ENCODE data around the gene PIK3R3. TPM values are rescaled to one million over a fixed set of nuclear protein-coding genes. Genes with fewer than 3 reads are reported as not detected.

Gene PIK3R3
- total RNA-seq, 1 donor from 2014 or later, result 3.3 TPM

GRCh38 chr1:45995298-45995697, 137.1 kb downstream of the PIK3R3 start:
- DNase-seq (ENCODE audit: low read depth), result no peak
- TF ChIP-seq CTCF (conservative IDR thresholded peaks at IDR 0.05; ENCODE audit: low read depth, low read length), result no peak
- no peak overlapping the region for H3K4me3 ChIP-seq (ENCODE audit: low read depth, low read length)

DNA sequence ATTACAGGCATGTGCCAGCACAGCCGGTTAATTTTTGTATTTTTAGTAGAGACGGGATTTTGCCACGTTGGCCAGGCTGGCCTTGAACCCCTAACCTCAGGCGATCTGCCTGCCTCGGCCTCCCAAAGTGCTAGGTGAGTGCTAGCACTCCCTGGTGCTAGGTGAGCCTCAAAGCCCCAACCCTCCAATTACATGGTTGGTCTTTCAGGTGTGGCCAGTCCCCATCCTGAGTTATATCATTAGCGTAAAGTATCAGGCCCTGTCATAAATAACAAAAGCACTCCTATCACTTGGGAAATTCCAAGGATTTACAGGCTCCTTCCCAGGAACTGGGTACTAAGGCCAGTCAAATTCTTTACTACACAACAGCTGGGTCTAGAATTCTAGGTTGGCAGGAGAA, 138.0 kb downstream of the PIK3R3 start:
- no peak for DNase-seq (ENCODE audit: low read depth)
- TF ChIP-seq CTCF (conservative IDR thresholded peaks at IDR 0.05; ENCODE audit: low read depth, low read length), result no peak
- H3K4me3 ChIP-seq (ENCODE audit: low read depth, low read length), result no peak overlapping the region

Other genes starting within 250 kb of the PIK3R3 start
- gene TSPAN1, start 42.5 kb upstream of the PIK3R3 start, total RNA-seq, result 71.6 and 117 TPM in 2 replicates
- gene P3R3URF, start 43.9 kb upstream of the PIK3R3 start, total RNA-seq, result not detected in 2 replicates
- 53.2 and 81.7 TPM in 2 replicates for gene POMGNT1, start 65.8 kb upstream of the PIK3R3 start, total RNA-seq
- gene LURAP1, start 70.7 kb upstream of the PIK3R3 start, total RNA-seq, result 2.9 and 3.9 TPM in 2 replicates
- gene RAD54L, start 115.1 kb upstream of the PIK3R3 start, total RNA-seq, result 23.6 and 30.6 TPM in 2 replicates
- 104 and 105 TPM in 2 replicates for gene LRRC41, start 171.0 kb upstream of the PIK3R3 start, total RNA-seq
- gene UQCRH, start 171.1 kb upstream of the PIK3R3 start, total RNA-seq, result 545 and 884 TPM in 2 replicates
- 16.2 and 17.2 TPM in 2 replicates for gene NSUN4, start 208.2 kb upstream of the PIK3R3 start, total RNA-seq